Measurements from ENCODE around the gene HSPB6.

- TF ChIP-seq CTCF (IDR thresholded peaks at IDR 0.05; ENCODE audit: insufficient read depth, low read depth, low read length), result no peak
- no peak for TF ChIP-seq EZH2 (IDR thresholded peaks at IDR 0.05; ENCODE audit: insufficient read depth, low read length)
Observed at GRCh38 chr19:35727053-35727955, 29.5 kb downstream of the HSPB6 start.

All from astrocyte (in vitro differentiated cells and primary cell).